Effector CD8-positive, alpha-beta T cell (primary cell): ENCODE measurements around the gene VPS41.
"Not testable (repeated sequence)": the region's sequence is repeated elsewhere in the genome, so short reads cannot be mapped to it uniquely, and the experiment has no call there.

Experiments used
- DNase-seq: peaks from one replicate; lab custom pipeline; 2025; lab: John Stamatoyannopoulos, UW

The VPS41 gene

DNA sequence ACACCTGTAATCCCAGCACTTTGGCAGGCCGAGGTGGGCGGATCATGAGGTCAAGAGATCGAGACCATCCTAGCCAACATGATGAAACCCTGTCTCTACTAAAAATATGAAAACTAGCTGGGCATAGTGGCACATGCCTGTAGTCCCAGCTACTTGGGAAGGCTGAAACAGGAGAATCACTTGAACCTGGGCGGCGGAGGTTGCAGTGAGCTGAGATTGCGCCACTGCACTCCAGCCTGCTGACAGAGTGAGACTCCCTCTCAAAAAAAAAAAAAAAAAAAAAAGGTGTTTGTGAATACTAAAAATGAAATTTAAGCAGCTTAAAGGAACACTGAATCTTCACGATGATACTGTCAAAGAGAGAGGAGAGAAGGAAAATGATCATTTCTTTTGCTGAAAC lies 54.0 kb downstream of the VPS41 start:
- DNase-seq = not testable (repeated sequence)

DNA sequence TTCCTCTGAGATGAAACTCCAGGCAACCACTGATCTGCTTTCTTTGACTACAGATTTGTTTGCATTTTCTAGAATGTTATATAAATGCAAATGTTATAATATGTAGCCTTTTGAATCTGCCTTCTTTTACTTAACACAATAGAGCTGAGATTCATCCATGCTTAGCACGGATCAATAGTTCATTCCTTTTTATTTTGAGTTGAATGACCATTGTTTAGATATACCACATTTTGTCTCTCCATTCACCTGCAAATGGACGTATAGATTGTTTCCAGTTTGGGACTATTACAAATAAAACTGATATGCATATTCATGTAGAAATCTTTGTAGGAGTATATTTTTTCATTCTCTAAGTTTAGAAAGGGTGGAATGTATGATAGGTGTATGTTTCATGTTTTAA lies 57.7 kb downstream of the VPS41 start:
- no peak for DNase-seq

DNA sequence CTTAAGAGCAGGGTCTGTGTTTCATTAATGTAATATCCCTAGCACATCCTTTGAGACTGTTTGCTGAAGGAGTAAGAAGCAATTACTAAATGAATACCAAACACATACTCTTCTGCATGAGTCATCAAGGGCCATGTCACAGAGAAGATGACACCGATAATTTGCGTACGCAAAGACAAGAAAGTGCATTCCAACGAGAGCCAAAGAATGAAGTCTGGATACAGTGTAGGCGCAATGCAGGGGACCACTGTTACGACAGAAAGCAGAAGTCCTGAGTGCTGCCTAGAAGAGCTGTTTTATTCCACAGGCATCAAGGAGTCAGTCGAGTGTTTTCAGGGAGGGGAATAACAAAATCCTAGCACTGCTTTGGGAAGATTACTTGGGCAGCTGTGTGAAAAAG lies 62.7 kb downstream of the VPS41 start:
- DNase-seq = no peak

DNA sequence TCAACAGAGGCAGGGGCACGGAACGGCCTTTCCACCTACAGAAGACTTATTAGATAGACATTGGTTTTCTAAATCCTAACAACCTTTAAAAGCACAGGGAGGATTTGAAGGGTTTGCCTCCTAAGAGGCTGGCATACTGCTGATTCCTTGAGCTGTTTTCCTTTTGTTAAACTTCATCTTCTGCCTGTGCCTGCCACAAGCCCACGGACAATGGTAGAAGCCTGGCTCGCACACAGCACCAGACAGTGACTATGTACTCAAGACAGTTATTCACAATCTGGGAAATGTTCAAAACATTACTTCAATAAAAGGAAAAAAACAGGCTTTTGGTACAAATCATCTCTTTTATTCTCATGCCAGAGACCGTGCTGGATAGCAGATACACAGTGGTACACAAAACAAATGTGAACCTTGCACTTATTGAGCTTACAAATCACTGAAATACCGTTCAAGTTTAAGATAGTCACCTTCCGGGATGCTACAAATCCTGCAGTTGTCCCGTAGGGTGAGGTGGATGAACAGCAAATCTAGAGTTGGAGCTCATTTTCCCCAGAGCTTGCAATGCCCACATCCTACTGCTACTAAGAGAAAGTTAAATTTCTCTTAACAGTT lies 63.9 kb downstream of the VPS41 start:
- DNase-seq = no peak

DNA sequence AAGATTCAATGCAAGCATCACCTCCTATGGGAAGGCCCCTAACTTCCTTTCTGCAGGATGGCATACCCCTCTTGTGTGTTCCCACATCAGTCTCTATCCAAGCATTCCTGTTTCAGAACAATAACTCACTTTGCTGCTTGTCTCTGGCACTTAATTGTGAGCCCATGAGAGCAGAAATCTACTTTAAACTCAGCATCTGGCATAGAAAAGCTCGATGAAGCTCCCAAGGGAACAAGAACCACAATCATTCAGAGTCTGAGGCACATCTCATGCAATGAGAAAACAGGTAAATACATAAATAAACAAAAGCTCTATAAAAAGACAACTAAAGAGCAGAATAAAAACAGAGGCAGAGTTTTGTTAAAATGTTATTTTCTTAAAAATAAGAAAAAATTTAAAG lies 66.2 kb downstream of the VPS41 start:
- no peak for DNase-seq

DNA sequence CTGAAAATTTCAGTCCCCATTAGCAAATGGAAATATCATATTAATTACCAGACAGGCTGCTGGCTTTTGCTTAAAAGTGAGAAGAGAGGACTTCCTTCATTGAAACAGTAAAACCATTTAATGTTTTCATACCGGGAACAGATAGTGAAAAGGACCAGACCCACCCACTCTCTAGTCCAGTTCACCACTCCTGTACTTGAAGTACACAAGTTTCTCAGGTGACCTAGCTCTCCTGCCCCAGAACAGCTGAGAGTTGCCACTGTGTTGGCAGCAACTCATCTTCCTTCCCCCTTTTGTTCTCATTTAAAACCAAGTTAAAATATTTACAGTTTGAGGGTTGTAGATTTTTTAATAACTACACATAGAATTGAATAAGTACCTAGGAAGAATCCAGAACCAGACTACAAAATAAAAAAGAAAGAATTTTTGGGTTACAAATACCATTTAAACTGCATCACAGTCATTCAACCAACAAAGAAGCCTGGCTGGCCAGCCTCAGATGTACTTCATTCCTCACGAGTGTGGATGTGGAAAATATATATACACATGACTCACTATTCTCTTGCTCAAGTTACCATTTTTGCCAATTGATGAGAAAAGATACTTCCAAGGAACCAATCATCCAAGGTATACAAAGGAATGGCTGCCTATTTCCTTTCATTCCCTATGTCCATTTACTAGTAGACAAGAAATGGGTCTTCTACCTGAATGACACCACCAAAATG lies 68.1 kb downstream of the VPS41 start:
- no peak for DNase-seq

DNA sequence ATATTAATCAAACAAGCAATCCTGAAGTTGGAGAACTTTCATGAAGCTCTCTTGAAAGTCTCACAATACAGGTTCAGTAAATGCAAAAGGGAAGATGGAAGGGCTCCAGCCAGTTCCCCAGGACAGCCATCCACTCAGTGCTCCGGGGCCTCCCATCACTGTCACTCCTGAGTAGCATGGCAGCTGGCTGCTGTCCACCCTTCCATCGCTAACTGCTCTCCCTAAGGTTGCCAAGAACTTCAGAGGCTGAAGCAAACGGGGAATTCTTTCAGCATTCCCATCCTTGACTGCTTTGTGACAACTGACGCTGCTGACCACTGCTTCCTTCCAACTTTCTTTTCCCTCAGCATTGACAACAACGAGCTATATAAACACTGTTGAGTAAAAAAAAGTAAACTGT lies 69.1 kb downstream of the VPS41 start:
- no peak for DNase-seq

DNA sequence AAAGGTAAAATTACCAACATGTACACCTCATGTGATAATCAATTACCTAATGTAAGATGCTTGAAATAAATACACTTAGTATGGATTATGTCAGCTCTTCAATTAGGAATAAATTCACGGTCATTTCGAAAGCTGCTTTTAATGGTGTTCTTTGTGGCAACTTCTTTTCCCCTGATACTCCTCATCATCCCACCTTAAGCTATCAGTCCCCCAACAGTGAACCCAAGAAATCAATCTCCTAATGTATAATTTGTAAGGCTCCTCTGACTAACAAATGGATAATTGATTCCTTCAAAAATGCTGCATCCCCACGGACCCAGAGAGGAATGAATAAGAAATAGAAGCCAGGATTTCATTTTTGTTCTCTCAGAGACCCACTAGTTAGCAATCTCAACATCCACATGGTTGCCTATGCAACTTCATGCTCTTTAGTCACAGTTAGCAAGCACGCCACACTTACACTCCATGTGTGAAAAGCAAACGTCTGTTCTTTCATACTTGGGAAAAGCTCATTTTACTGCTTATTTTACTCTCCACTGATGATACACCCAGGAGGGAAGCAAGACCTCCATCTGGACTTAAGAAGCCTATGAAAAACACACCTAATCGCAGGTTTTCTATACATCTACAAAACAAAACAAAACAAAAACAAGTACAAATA lies 70.1 kb downstream of the VPS41 start:
- no peak for DNase-seq

DNA sequence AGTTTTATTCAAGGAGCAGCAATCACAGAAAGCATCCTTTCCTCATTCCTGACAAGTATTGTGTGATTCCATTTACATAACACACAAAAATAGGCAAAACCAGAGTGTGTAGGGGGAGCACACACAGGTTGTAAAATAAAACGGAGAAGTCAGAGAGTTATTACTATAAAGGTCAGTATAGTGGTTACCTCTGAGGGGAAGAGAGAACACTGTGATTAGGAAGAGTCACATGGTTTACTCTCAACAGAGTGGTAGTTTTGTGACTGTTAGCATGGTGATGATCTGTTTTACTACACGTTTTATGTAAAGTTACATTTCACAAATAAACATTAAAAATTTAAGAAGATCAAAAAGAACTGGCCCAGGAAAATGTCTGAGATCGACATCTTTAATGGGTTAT lies 74.6 kb downstream of the VPS41 start:
- no peak for DNase-seq

DNA sequence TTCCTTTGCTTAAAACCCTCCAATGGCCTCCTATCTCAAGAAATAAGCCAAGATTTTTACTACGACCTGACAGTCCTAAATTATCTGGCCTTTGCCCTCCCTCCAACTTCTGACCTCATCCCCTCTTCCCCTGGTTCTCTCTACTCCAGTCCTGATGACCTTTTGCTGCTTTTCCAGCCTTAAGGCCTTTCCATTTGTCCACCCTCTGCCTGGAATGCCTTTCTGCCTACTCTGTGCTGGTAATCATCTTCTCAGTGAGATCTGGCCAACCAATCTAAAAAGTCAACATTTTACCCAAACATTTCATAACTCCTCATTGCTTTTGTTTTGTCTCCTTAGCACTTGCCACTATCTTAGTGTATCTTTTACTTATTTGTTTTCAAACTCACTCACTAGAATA lies 75.7 kb downstream of the VPS41 start:
- no peak for DNase-seq

DNA sequence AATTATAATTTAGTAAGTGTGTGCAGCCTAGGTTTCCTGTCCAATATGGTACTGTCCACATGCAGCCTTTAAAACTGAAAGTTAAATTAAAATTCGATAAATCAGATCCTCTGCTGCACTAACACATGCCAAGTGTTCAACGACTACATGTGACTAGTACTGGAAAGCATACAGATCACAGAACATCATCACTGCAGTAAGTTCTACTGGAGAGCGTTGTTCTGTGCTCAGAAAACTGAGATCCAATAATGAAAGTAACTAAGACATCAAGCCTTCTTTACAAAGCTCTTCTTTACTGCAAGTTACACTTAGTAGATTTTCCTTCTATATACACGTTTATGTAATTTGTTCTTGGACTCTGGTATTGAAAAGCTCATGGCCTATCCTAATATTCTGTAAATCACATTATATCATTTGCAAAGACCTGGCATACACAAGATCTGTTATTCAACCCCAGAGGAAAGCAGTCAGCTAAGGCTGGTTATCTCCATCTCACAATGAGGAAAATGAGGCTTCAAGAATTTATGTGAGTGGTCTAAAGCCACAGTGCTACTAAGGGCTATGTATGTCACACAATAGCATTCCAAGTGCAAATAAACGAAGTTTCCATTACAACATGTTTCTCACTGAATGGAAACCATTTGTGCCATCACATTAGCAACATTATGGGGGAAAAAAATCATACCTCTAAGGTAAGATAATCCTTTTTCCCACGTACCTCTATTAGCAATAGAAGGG lies 77.6 kb downstream of the VPS41 start:
- no peak for DNase-seq

DNA sequence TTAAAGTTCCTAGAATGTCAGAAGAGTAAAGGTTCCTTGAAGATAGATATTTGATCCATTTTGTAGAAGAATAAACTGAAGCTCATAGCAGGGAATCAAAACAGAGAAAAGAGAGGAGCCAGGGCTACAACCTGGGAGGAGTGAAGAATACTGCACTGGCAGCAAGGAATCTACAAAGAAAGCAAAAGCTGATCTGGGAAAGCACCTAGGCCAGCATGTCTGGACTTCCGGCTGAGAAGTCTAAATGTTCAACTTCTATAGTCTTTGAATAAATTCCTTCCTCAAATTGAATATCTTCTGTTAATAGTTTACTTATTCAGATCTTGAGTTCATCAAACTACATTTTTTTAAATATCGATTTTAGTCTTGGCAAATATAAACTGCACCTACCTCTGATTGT lies 78.2 kb downstream of the VPS41 start:
- no peak for DNase-seq

DNA sequence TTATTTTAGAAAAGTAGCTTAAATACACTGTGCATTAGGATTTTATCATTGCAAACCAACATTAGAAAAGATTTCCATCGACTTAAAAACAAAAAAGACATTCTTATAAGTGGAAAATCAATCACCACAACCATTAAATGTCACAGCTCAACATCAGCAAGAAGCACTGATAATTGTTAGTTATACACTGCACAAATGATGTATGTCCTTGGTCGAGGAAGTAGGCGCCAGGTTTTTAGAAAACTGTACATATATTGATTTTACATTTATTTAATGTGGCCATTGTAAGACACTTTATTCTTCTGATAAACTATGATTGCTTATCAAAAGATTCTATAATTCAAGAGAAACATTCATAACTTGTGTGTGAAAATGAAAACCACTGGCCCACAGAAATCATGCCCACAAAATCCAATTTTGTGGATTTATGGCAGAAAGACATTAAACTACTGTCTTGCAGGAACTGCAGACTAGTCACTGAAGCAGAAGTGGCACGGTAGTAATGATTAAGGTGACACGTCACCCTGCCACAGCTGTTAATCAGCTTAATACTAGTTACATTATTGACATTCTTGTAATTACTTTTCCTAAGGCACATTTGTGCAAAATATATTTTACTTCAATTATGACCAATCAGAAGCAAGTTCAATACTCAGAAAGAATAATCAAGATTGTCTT lies 79.4 kb downstream of the VPS41 start:
- no peak for DNase-seq

DNA sequence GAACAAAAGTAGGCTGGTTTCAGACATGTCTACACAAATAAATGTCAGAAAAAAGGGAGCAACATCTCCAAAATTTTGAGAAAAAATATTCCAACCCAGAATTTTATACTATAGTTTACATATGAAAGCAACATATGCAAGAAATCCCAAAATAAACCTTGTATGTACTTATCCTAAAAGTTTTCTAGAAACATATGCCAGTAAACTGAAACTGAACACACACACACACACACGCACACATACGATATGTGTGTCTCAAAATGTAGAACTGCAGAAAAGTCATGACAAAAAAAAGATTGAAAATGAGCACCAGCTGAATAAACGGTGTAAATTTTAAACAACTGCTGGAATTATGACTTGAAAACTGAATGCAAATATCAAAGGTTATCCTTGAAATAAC lies 81.0 kb downstream of the VPS41 start:
- DNase-seq = no peak

DNA sequence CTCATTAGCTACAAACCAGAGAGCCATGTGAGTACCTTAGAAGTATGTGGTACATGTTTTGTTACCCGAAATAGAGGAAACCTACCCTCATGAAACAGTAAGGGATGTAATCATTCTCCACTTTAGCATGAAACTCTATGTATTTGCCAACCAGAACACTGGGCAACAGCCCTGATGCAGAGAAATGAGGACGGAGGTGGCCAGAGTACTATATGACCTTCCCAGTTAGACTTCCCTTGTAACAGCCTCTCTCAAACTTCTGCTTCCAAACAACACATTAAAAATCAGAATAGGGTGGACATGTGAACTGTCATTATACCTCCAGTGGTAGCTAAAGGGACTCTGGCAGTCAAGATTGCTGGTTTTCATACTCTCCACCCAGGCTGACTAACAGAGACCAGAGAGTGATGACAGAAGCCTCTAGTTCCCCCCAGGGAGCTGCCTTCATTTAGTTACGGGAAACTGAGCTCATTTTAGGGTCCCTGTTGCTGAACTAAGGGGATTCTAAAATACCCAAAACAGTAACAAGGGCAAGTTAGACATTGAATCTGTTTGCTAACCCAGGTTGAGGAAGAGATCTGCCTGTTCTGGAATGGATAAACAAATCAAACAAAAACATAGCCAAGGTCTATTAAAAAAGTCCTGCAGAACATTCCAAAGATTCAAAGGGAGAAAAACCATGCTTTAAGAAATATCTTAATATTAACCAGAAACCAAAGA lies 83.1 kb downstream of the VPS41 start:
- no peak for DNase-seq

DNA sequence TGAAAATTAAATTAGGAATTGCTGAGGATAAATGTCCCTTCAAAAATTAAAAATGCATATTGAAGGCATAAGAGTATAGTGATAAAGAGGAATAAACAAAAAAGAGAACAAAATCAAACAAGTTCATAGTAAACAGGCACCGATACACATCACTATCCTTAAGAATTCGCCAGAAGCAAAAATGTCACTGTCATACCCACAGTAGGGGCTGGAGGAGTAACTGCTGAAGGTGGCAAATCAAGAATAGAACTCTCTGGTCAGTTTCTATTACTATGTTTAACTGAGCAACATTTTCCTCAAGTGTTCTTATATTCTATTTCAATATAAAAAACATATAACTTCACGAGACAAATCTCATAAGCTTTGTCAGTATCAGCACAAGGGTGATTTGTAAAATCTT lies 84.0 kb downstream of the VPS41 start:
- DNase-seq = no peak

DNA sequence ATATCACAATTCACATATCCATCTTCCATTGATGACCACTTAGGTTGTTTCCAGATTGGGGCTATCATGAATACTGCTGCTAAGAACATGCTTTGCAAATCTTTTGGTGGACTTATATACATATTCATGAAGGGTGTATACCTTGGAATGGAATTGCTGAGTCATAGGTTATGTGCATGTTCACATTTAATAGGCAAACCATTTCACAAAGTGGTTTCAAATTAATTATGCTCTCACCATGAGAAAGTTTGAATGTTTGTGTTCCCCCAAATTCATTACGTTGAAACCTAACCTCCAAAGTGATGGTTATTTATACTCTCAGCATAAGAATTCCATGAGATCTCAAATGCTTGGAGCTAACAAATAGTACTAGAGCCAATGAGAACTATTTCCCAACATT lies 86.4 kb downstream of the VPS41 start:
- DNase-seq = no peak

DNA sequence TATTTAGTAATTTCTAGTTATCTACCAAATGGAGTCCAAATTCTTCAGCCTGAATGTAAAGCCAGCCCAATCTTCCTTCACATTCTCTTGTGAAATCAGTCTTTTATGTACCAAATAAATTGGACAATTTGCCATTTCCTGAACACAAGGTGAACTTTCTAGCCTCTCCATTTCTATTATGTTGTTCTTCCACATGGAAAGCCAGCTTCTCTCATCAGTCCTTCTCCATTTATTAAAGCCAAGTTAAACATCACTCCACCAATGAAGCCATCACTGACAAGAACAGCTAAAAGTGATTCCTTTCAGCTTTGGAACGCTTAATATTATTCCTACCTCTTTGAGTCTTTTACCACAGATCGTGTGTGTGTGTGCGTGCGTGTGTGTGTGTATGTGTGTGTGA lies 88.4 kb downstream of the VPS41 start:
- DNase-seq = no peak

DNA sequence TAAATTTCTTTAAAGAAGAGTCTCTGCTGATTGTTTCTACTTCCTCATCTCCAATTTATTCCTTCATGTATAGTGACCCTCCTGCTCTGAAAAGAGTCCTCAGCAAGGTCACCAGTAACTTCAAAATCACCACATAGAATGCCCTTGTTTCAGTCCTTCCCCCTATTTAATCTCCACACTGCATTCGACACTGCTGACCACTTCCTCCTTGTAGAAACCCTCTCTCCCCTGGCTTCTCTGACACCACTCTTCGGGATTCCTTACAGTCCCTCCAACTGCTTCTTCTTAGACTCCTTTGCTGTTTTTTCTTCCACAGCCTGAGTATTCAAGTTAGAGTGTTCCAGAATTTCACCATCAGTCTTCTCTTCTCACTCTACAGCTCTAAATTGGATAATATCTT lies 89.5 kb downstream of the VPS41 start:
- no peak for DNase-seq

DNA sequence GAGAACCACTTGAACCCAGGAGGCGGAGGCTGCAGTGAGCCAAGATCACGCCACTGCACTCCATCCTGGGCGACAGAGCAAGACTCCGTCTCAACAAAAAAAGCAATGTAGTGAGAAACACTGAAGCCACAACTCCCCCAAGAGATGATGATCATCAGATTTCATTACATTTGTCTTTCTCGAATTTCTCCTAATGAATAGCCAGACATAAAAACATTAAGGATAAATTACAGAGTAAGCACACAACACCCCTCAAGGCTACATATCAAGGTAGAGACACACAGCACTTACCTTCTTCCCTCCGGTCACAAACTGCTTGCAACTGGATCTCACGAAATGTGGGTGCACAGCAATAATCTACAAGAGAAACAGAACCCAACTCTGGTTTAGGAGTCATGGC lies 91.5 kb downstream of the VPS41 start:
- DNase-seq = no peak

DNA sequence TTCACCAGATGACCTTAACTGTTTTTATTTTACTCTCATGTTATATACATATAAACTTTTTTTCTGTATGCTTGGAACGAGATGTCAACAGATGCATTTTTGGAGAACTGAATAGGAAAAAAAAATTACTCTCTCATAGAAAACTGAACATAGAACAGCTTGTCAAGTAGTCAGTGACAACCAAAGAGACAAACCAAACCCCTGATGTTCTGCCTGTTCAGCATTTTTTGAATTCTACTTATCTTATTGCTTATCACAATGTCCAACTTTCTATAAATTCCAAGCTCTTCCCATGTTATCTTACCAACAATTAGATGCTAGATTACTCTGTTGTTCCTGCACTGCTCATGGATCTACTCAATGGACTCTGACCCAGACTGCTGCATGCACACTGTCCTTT lies 95.2 kb downstream of the VPS41 start:
- no peak for DNase-seq

DNA sequence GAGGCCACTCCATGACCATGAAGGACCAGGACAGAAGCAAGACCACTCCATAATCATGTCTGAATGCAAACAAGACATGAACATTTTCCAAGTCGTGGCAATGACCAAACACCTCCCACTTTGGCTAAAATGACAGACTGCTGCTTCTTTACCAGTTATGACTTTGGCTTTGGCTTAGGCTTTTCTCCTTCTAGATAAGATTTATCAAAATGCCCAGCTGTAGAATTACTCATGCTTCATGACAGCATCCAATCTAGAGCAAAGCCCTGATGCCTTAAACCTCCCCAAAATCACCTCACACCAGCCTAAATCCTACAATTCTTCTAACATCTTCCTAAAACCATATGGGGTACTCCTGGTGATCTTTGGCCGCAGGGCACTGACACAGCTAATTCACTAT lies 102.1 kb downstream of the VPS41 start:
- no peak for DNase-seq
